ENCODE results near the gene SPEN. TPM values are rescaled to one million over a fixed set of nuclear protein-coding genes. Genes with fewer than 3 reads are reported as not detected.

SPEN gene
- total RNA-seq, 1 donor from 2014 or later, result 55.2 TPM

DNA sequence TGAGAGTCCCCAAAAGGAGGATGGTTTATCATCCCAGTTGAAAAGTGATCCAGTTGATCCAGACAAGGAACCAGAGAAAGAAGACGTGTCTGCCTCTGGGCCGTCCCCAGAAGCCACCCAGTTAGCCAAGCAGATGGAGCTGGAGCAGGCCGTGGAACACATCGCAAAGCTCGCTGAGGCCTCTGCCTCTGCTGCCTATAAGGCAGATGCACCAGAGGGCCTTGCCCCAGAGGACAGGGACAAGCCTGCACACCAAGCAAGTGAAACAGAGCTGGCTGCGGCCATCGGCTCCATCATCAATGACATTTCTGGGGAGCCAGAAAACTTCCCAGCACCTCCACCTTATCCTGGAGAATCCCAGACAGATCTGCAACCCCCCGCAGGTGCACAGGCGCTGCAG lies 85.1 kb downstream of the SPEN start:
- no peak for TF ChIP-seq POLR2AphosphoS5 (IDR thresholded peaks at IDR 0.05; ENCODE audit: insufficient read depth in 1 of 2, low read depth in 1 of 2)
- no peak for TF ChIP-seq POLR2A (IDR thresholded peaks at IDR 0.05)
- TF ChIP-seq, protein P1, sequence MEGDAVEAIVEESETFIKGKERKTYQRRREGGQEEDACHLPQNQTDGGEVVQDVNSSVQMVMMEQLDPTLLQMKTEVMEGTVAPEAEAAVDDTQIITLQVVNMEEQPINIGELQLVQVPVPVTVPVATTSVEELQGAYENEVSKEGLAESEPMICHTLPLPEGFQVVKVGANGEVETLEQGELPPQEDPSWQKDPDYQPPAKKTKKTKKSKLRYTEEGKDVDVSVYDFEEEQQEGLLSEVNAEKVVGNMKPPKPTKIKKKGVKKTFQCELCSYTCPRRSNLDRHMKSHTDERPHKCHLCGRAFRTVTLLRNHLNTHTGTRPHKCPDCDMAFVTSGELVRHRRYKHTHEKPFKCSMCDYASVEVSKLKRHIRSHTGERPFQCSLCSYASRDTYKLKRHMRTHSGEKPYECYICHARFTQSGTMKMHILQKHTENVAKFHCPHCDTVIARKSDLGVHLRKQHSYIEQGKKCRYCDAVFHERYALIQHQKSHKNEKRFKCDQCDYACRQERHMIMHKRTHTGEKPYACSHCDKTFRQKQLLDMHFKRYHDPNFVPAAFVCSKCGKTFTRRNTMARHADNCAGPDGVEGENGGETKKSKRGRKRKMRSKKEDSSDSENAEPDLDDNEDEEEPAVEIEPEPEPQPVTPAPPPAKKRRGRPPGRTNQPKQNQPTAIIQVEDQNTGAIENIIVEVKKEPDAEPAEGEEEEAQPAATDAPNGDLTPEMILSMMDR (IDR thresholded peaks at IDR 0.05), result no peak
- Histone ChIP-seq H3K27ac (no peak overlapping the region), H3K36me3 (peaks cover 0 to 90% of the 10 kb centered on the region in 2 donors), H3K9me3 (no peaks in the 10 kb centered on the region), H3K4me3 (no peak overlapping the region), H3K27me3 (no peaks in the 10 kb centered on the region), H3K4me1 (no peaks in the 10 kb centered on the region)
- intact Hi-C loops (cut with DNase I), result no loop called here
- DNase-seq (ENCODE audit: extremely low spot score in 2 of 2), result no peak

DNA sequence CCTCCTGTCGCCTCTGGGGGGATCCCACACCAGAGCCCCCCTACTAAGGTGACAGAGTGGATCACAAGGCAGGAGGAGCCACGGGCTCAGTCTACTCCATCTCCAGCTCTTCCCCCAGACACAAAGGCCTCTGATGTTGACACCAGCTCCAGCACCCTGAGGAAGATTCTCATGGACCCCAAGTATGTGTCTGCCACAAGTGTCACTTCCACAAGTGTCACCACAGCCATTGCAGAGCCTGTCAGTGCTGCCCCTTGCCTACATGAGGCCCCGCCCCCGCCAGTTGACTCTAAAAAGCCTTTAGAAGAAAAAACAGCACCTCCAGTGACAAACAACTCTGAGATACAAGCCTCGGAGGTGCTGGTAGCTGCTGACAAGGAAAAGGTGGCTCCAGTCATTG lies 86.2 kb downstream of the SPEN start:
- H3K27me3 ChIP-seq, result no peaks in the 10 kb centered on the region
- no peak for TF ChIP-seq POLR2A (IDR thresholded peaks at IDR 0.05)
- TF ChIP-seq POLR2AphosphoS5 (IDR thresholded peaks at IDR 0.05; ENCODE audit: insufficient read depth in 1 of 2, low read depth in 1 of 2), result no peak
- TF ChIP-seq, protein P1 (IDR thresholded peaks at IDR 0.05), result no peak
- H3K9me3 ChIP-seq, result no peaks in the 10 kb centered on the region
- peaks cover 0 to 87% of the 10 kb centered on the region in 2 donors for H3K36me3 ChIP-seq
- no peak overlapping the region for H3K27ac ChIP-seq
- H3K4me3 ChIP-seq, result no peak overlapping the region
- intact Hi-C loops (cut with DNase I), result no loop called here
- DNase-seq (ENCODE audit: extremely low spot score in 2 of 2), result no peak
- H3K4me1 ChIP-seq, result no peaks in the 10 kb centered on the region

DNA sequence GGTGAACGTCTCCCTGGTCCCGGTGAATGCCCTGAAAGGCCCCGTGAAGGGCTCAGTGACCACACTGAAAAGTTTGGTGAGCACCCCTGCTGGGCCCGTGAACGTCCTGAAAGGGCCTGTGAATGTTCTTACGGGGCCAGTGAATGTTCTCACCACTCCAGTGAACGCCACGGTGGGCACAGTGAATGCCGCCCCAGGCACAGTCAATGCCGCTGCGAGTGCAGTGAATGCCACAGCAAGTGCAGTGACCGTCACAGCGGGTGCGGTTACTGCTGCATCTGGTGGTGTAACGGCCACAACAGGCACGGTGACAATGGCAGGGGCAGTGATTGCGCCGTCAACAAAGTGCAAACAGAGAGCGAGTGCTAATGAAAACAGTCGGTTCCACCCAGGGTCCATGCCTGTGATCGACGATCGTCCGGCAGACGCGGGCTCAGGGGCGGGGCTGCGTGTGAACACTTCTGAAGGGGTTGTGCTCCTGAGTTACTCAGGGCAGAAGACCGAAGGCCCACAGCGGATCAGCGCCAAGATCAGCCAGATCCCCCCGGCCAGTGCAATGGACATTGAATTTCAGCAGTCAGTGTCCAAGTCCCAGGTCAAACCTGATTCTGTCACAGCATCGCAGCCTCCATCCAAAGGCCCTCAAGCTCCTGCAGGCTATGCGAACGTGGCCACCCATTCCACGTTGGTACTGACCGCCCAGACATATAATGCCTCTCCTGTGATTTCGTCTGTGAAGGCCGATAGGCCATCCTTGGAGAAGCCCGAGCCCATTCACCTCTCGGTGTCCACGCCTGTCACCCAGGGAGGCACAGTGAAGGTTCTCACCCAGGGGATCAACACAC lies 86.9 kb downstream of the SPEN start:
- Histone ChIP-seq H3K9me3 (no peaks in the 10 kb centered on the region), H3K4me1 (no peaks in the 10 kb centered on the region), H3K36me3 (peaks cover 0 to 79% of the 10 kb centered on the region in 2 donors), H3K27me3 (no peaks in the 10 kb centered on the region), H3K27ac (no peak overlapping the region), H3K4me3 (no peak overlapping the region)
- intact Hi-C loops (cut with DNase I), result no loop called here
- peak in 1 of 2 donors; percentile 83 for DNase-seq (ENCODE audit: extremely low spot score in 2 of 2)
- TF ChIP-seq POLR2A (IDR thresholded peaks at IDR 0.05) (no peak), POLR2AphosphoS5 (IDR thresholded peaks at IDR 0.05; ENCODE audit: insufficient read depth in 1 of 2, low read depth in 1 of 2) (no peak)
- TF ChIP-seq, protein P1 (IDR thresholded peaks at IDR 0.05), result no peak

DNA sequence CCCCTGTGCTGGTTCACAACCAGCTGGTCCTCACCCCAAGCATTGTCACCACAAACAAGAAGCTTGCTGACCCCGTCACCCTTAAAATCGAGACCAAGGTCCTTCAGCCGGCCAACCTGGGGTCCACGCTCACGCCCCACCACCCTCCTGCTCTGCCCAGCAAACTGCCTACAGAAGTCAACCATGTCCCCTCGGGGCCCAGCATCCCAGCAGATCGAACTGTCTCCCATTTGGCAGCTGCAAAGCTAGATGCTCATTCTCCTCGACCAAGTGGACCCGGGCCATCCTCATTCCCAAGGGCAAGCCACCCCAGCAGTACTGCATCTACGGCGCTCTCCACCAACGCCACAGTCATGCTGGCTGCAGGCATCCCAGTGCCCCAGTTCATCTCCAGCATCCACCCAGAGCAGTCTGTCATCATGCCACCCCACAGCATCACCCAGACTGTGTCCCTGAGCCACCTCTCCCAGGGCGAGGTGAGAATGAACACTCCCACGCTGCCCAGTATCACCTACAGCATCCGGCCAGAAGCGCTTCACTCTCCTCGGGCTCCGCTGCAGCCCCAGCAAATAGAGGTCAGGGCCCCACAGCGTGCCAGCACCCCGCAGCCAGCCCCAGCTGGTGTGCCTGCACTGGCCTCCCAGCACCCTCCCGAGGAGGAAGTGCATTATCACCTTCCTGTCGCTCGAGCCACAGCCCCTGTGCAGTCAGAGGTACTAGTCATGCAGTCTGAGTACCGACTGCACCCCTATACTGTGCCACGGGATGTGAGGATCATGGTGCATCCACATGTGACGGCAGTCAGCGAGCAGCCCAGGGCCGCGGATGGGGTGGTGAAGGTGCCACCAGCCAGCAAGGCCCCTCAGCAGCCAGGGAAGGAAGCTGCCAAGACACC lies 87.8 kb downstream of the SPEN start:
- Histone ChIP-seq H3K4me3 (no peak overlapping the region), H3K4me1 (no peaks in the 10 kb centered on the region), H3K9me3 (no peaks in the 10 kb centered on the region), H3K36me3 (peaks cover 0 to 75% of the 10 kb centered on the region in 2 donors), H3K27ac (no peak overlapping the region), H3K27me3 (no peaks in the 10 kb centered on the region)
- TF ChIP-seq, protein P1 (IDR thresholded peaks at IDR 0.05), result no peak
- no peak for TF ChIP-seq POLR2AphosphoS5 (IDR thresholded peaks at IDR 0.05; ENCODE audit: insufficient read depth in 1 of 2, low read depth in 1 of 2)
- TF ChIP-seq POLR2A (IDR thresholded peaks at IDR 0.05), result no peak
- no peak for DNase-seq (ENCODE audit: extremely low spot score in 2 of 2)
- intact Hi-C loops (cut with DNase I), result no loop called here

Measured in vagina (tissue), 2 donors.